GM19452 (cell line): ENCODE data around the gene NR4A3.
"Not testable (repeated sequence)": the region's sequence is repeated elsewhere in the genome, so short reads cannot be mapped to it uniquely, and the experiment has no call there.

ENCODE experiments used
- ATAC-seq: cut with Tn5 transposase; IDR thresholded peaks from one replicate; pipeline ENCODE4 v1.9.1; 2021; ENCODE audit not compliant: unreplicated experiment

NR4A3 gene

GRCh38 chr9:99832558-99832864 lies 10.8 kb downstream of the NR4A3 start:
- ATAC-seq = no peak

- ATAC-seq = no peak
Measured at GRCh38 chr9:99833735-99834134, 12.1 kb downstream of the NR4A3 start.

DNA sequence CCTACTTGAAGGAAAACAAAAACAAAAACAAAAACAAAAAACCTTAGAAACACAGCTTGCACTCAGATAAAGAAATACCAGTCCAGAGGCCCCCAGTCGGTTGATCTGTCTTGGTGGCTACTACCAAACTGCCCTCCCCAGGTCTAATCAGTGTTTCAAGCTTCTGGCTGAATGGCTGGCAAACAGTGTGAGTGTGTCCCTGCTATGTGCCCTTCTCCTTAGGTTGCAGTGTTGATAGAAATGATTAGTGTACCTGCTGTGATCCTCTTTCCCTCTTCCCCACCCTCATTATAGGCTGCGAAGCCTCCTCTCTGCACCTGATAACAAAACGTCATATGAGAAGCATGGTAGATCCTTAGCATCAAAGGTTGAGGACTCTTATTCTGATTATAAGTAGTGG lies 12.8 kb downstream of the NR4A3 start:
- ATAC-seq = no peak

- no peak for ATAC-seq
Measured at GRCh38 chr9:99835142-99835541, 13.5 kb downstream of the NR4A3 start.

DNA sequence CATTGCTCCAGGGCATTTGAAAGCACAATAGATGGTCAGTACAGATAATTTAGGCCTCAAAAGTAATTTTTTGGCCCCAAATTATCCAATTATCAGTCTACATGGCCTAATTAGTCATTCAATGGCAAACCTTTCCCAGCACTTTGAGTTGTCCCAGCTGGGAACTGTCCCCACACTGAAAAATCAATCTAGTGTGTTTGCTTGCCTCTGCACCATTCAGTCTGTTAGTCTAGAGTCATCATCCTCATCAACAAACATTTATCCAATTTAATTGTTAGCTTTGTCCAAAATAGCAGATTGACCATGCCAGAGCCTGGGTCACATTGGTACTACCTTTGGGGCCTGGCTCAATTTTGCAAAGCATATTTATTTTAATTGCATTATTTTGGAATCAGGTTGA lies 13.9 kb downstream of the NR4A3 start:
- no peak for ATAC-seq

GRCh38 chr9:99840072-99840471 lies 18.4 kb downstream of the NR4A3 start:
- ATAC-seq = no peak

DNA sequence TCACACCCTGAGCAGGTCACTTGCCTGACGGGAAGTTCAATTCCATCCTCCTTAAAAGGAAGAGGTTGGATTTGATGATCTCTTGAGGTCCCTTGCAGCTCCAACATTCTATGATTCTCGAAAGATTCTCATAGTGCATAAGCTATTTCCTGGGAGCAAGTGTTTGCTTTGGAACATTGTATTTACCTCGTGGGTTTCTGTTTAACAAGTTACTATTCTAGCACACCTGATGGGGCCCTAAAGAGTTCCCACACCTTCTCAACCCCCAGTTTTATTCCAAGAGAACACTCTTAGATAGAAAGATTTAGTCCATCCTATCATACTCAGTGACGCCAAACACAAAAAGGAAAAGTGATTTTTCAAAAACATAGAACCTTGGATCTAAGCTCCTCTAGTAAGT lies 23.4 kb downstream of the NR4A3 start:
- ATAC-seq = no peak

DNA sequence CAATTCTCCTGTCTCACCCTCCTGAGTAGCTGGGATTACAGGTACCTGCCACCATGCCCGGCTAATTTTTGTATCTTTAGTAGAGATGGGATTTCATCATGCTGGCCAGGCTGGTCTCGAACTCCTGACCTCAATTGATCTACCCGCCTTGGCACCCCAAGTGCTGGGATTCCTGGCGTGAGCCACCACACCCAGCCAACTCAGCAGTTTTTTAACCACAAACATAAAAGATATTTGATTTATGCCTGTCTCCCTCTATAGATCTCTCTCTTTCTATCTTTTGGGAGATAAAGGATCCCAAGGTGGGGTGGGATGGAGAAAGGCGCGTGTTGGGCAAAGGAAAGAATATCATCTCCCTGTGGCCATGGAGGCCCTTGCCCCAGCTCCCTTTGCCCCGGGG lies 26.8 kb downstream of the NR4A3 start:
- no peak for ATAC-seq

DNA sequence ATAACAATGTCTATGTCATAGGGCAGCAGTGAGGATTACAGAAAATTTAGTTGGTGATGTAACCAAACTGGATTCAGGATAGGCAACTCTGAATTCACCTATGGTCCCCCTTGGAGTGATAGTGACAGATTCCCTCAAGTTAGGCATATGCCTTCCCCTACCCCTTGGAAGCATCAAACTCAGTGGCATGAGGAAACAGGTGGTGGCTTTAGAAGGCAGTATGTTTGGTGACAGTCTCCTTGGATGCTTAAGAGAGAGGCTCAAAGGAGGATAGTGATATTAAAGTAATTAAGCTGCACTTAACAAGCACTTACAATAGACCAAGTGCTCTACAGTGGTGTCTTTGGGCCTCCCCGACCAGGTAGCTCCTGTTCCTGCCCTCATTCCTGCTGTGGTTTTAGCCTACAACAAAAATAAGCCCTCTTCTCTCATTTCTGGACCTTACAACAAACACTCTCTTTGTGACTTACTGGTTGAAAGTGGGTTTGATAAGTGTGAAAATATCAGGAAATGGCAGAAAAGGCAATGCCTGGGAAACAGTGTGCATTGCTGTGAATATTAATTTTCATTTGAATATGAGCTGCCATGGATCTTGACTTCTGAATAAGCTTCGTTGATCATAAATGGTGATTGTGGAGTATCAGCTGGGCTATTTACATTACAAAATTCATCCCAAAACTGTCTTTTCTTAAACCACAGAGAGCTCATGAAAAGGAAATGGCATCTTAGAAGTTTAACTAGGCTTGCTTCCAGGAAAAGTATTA lies 29.2 kb downstream of the NR4A3 start:
- peak; percentile 18 for ATAC-seq

DNA sequence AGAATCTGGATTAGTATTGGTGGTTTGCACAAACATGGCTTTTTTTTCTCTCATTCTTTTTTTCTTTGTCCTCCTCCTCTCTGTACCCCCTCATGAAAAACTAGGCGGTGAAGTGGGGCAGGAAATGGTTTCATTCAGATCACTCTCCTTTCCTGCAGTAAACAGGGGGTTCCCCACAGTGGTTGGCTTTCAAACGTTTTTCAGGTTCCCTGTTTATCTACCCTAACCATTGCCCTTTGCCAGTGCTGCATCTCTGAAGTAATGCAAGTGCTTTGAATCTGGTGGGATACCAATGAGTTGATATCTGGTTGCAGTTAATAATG lies 29.8 kb downstream of the NR4A3 start:
- peak; percentile 91 for ATAC-seq

- peak; percentile 57 for ATAC-seq
Measured at GRCh38 chr9:99852617-99853016, 30.9 kb downstream of the NR4A3 start.

DNA sequence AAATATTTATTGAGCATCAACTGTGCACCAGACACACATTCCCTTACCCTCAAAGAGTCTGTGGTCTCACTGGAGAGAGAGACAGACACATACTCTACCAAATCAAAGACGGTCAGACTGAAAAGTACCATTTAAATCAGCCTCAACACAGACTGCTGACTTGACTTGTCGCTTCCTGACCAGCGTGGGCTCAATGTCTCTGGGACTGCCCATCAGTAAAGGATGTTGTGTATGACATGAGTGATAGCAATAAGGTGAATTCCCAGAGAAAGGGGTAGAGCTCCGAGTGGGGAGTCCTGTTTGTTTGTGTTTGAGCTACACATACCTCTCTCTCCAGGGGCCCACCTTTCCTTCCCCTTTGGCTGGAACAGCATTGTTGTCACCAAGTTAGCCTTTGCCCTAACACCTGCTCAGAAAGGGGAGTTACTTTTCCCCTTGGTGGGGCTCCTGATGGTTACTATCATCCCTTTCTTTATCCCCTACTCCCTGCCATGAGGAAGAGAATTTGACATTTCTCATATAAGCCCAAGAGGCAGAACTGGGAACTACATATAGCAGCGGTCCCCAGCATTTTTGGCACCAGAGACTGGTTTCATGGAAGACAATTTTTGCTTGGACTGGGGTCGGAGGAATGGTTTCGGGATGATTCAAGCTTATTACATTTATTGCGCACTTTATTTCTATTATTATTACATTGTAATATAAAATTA lies 33.9 kb downstream of the NR4A3 start:
- no peak for ATAC-seq

DNA sequence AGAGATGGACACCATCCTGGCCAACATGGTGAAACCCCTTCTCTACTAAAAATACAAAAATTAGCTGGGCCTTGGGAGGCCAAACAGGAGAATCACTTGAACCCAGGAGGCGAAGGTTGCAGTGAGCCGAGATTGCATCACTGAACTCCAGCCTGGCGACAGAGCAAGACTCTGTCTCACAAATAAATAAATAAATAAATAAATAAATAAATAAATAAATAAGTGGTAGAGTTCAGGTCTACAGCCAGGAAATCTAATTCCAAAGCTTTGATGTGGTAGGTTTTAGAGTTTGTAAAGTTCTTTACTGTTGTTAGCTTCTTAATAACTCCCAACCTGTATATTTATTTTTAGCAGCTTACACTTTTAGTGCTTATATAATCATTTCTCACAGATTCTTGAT lies 35.9 kb downstream of the NR4A3 start:
- not testable (repeated sequence) for ATAC-seq

DNA sequence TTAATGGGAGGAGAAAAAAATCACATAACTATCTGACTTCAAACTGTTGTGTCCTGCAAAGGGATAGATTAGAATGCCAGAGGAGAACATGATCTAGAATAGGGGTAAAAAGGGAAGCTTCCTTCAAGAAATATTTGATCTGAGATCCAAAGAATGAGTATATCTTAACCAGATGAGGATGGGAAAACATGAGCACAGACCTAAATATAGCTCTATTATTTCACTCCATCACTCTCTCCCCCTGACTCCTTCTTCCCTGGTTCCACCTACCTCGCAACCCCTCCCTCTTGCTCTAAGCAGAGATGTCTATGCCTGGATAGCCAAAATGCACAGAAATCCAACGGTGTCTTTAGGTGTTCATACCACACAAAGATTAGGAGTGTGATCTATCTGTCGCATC lies 36.4 kb downstream of the NR4A3 start:
- no peak for ATAC-seq

DNA sequence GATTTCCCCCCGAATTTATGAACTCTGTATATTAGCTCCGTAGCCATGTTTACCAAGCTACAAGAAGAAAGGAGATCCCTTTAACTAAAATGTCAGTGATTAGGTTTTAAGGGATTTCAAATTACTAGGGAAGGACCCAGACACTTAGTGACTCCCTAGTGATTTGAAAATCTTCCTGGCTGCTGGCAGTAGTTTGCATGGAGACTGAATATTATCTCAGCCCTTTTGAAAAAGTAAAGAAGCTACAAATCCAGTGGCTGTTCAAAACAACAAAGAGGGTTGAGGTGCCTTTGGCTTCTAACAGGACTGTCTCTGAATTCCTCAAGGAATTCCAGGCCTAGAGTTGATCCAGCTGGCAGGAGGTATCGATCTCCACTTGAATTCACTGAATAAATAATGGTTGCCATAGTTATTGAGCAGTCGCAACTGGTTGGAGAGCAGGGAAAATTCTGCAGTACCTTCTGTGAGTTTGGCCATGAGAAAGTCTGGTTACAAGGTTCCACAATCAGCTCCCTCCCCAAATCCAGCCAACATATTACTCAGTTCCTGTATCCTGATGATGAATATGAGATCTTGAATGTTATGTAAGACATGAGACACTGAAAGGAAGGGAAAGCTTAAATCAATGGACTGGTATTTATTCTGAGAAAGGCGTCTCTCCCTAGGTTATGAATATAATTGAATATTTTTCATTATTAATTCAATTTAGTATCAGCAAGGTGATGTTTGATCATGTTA lies 37.7 kb downstream of the NR4A3 start:
- no peak for ATAC-seq

GRCh38 chr9:99860266-99860665 lies 38.6 kb downstream of the NR4A3 start:
- no peak for ATAC-seq

- no peak for ATAC-seq
Measured at GRCh38 chr9:99863955-99864354, 42.3 kb downstream of the NR4A3 start.

DNA sequence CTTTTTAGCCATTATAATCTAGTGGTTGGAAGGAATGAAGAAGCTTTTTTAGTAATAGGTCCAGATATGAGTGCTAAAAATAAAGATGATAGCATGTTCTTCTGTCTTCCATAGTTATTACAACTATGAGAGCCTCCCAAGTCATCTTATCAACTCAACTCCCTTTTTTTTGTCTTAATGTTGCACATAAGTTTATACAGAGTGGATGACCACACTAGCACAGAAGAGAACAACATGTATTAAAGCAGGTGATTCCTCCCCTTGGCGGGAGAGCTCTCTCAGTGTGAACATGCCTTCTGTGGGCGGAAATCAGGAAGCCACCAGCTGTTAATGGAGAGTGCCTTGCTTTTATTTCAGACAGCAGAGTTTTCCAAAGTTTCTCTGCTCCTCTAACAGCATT lies 44.7 kb downstream of the NR4A3 start:
- no peak for ATAC-seq

DNA sequence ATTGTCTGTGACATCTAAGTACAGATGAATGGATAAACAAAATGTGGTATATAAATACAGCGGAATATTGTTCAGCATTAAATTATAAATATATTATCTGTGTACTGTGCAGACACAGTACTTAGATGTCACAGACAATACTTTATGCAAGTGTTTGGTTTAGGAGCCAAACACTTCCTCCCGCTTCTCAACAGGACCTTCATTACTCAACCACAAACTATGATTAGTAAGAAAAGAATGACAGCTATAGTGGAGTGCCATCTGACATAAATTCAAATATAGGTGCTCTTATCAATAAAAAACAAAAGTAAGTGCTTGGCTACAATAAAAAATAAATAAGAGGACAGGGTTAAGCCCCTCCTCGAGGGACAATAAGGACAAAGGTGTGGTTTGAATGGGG lies 45.9 kb downstream of the NR4A3 start:
- ATAC-seq = no peak

GRCh38 chr9:99867968-99868367 lies 46.3 kb downstream of the NR4A3 start:
- ATAC-seq = peak; percentile 57

DNA sequence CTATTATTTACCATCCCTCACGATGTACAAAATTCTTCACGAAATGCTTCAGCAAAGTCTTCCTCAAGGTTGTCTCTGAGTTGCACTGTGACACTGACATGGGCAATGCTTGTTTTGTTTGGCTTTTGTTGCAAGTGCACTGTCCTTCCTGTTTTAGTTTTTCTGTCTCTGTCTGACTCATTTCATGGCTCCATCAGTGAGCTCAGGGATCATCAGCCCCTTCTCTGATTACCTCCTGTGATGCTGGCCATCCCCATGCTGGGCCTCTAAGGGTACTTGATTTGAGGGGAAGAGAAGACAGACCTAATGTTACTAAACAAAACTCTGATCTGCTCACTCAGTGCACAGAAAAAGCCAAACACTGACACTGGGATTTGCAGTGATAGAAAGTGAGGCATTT lies 47.2 kb downstream of the NR4A3 start:
- no peak for ATAC-seq

GRCh38 chr9:99870126-99870525 lies 48.4 kb downstream of the NR4A3 start:
- ATAC-seq = no peak
